HPDE6-E6E7 (cell line): Measurements from ENCODE around the gene PAX4.

Experiments used
- DNase-seq: peaks from one replicate; pipeline ENCODE4 v3.0.0; 2011; ENCODE audit warnings: missing footprints; ENCODE audit errors: extremely low spot score

Gene PAX4

DNA sequence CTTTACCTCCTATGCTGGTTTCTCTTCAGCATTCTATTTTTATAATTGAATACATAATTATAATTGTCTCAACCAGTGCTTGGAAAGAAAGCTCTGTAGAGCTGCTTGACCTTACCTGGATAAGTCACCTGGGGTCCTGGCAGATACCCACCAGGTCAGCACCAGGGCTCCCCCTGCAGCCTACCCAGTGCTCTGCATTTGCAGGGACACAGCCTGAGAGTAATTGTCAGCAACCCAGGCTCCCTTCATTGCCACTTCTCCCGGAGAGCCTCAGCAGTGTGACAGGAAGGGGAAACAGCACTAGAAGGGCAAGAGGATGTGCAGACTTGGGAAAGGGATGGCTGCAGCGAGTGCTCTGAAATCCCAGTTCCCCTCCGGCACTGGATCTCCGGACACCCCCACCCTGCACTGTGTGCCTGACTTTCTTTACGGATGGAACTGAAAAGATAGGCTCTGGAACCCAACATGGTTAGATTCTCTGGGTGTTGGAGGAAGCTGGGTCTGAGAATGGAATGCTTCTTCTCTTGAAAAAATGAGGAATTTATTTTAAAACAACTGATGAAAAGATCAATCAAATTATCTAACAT lies 11.4 kb upstream of the PAX4 start:
- DNase-seq, result peak; percentile 23

DNA sequence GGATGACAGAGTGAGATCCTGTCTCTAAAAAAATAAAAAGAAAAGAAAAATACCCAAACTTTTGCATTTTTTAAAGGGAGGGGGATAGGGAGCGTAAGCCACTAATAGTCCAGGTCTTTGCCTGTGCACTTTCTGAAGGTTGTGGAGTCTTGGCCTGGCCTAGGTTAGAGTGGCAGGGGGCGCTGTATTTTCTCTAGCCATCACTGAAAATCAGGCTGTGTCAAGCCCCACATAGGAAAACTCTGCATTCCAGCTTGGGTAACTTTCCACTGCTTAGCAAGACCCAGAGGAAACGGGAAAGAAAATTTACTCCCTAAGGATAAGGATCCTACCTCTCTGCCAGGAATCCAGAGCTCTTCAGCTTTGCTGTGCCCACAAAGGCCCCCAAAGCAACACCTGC lies 10.5 kb upstream of the PAX4 start:
- no peak for DNase-seq

DNA sequence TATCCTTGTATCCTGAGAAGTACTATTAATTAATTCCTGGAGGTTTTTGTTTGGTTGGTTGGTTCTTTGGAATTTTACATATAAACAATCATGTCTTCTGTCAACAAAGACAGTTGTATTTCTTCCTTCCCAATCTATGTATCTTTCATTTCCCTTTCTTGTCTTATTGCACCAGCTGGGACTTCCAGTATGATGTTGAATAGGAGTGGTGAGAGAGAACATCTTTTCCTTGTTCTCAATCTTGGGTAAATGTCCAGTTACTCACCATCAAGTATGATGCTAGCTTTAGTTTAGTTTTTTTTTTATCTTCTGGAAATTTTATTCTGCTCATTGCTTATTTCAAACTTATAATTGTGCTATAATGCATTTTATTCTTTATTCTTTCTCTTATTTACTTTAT lies 7.4 kb upstream of the PAX4 start:
- DNase-seq, result no peak

DNA sequence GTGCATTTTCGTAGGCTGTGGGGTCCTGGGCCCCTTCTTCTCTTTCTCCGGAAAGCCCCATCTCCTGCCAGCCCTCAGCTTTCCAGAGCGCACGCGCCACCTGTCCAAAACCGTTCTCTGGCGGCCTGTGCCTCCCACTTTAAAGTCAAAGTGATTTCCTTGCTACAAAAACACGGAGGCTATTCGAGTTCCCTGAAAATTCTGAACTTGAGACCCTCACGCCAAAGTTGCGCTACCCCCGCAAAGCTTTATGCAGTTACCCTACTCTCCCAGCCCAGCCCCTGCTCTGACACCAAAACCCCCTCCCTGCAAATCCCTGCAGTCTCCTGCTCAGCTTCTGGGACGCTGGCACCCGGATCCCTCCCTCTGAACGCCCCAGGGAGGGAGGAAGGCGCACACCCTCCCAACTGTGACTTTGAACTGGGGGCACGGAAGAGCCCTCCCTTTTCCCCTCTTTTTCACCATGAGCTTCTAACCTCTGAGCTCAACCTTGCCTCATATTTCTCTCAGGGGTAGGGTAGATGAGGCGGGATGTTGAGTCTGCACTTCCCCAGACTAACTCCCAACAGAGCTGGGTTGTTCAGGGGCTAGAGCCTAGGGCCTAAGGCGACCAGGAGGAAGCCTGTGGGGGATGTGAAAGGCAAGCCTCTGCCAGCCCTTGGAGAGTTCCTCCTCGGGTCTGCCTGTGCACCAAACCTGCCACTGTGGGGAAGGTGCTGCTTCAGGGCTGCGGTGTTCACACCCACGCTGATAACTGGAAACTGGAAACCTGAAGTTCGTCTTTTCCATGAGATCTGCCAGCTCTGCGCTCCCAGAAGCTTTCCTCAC lies 2.7 kb upstream of the PAX4 start:
- DNase-seq, result no peak

DNA sequence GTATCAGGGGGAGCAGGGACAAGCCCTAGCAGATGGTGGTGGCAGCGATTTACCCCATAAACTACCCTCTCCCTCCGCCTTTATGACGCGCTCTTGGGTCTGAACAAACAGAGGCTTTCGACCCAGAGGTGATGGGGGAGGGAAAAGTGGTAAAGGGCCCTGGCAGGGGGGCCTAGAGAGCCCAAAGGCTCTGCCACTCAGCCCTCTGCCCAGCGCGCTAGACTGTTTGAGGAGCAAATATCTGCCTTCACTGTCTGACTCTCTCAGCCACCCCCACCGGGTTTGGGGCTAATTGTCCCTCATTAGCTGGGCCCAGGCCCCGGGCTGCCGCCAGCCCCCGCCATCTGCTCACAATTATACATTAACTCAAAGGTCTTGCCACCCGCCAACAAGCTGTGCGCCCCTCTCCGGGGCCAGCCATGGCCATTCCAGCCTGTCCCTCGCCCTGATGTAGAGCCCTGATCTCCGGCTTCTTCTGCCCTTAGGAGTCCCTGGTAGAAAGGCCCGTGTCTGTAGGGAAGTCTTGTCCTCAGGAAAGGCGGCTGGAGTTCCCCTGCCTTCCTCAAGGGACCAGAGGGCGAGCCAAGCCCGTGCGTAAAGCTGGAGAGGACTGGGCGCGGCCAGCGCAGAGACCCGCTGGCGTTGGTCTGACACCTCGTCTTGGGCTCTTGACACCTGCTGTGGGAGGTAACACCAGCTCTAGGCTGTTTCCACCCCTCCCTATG lies 1.9 kb upstream of the PAX4 start:
- no peak for DNase-seq

DNA sequence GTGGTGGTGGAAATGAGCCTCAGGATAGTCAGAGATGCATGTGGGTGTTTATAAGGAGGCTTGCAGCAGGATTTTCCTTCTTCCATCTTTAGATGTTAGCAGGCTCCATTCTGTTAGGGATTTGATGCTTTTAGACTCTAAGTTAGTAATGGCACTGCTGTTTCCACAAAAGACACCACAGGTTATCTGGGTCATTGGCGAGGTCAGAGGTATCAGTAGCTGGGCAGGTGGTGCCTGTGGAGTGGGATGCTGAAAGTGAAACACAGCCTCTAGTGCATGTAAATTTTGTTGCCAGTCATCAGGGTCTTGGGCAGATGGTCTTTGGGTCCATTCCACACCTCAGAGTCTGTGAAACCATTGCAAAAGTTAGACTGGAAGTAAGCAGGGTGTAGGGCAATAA lies 833 bp upstream of the PAX4 start:
- DNase-seq, result no peak

DNA sequence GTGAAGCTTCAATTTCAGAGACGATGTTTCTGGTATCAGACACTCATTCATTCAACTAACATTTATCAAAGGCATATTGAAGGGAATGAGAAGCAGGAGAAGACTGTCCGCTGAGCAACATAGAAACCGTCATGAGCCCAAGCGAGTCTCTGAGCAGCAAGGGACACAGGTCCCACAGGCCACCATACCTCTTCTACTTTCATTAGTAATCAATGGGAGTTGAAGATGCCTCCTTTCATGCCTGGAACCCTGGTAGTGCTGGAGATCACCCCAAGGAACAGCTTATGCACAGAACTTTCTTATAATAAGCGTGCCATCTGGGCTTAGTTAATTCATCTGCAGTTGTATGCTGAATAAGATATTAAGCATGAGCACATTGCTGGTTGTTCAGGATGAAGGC lies 1.2 kb downstream of the PAX4 start:
- no peak for DNase-seq

DNA sequence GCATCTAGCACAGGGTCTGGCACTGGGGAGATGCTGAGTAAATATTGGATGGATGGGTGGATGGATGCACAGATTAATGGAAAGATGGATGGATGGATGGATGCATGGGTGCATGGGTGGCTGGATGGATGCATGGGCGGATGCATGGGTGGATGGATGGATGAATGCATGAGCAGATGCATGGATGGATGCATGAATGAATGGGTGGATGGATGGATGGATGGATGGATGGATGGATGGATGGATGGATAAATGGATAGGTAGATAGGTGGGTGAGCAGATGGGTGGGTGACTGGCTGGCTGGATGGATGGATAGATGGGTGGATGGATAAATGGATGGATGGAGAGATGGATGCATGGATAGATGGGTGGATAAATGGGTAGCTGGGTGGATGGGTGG lies 5.7 kb downstream of the PAX4 start:
- DNase-seq, result no peak

DNA sequence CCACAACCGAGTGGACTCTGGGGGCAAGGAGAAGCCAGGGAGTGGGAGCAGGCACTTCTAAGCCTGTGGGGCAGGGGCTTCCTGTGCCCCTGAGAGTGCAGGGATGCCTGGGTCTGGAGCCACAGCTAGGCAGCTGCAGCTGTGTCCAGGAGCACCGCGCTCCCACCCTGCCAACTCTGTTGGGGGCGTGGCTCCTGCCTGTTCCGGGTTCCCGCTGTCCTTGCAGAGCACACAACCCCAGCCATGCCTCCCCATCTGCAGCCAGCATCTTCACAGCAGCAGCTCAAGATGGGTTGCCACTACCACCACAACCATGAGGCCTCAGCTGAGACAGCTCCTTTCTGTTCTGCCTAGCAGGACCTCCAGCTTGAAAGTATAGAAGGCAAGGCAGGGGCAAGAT lies 8.6 kb downstream of the PAX4 start:
- DNase-seq, result no peak

DNA sequence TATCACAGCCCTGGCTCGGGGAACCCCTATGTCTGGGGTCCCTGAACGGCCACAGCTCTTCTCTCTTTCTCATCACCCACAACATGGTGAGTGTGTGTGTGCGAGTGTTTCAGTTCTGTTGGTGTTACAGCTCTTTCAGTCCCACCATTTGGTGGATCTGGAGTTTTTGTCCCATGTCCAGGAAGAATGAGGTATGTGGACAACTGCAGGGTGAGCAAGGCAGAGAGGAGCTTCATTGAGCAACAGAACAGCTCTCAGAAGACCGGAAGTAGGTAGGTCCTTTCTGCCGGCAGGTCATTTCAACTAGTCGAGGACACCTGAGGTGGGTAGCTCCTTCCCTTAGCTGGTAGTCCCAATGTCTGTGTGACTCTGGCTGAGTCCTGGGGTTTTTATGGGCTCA lies 9.5 kb downstream of the PAX4 start:
- DNase-seq, result no peak

DNA sequence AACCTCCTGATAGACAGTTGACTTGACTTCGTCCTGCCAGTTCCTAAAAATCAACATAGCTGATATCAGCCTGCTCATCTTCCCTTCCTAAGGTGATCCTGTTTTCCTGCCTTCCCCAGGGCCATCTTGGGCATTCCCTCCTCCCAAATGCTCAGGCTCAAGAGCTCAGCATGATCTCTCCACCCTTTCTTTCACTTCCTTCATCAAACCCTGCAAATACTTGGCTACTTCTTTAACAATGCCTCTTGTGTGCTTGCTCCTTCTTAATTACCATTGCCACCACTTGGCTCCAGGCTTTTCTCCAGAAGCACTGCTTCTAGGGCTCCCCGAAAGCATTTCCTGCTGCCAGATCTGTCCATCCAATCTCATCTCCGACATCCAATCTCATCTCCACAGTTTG lies 17.1 kb downstream of the PAX4 start:
- DNase-seq, result no peak

DNA sequence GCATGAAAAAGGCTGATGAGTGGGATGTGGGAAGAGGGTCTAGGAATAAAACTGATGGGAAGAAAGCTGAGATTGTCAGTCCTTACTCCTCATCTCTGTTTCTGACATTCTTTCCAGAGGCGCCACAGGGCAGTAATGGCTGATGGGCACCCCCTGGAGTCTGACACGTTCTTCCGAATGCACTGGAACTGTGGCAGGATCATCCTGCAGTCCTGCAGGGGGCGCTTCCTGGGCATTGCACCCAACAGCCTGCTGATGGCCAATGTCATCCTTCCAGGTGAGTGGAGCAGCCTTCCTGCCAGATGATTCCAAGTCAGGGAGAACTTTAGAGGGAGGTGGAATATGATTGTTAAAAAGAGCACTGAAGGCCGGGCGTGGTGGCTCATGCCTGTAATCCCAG lies 19.6 kb downstream of the PAX4 start:
- DNase-seq, result no peak

DNA sequence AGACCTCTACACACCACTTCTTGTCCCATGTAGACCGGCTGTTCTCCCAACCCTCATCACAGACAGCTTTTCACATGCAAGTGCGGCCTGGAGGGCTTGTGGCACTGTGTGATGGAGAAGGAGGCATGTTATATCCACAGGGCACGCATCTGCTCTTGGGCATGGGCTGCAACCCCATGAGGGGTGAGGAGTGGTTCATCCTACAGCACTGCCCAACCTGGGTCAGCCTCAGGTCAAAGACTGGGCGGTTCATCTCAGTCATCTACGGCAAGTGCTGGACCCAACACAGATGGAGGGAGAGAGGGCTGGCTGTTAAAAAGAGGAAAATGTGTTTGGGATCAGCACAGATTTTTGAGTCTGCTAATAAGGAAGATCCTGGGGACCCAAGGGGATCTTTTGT lies 22.2 kb downstream of the PAX4 start:
- no peak for DNase-seq

DNA sequence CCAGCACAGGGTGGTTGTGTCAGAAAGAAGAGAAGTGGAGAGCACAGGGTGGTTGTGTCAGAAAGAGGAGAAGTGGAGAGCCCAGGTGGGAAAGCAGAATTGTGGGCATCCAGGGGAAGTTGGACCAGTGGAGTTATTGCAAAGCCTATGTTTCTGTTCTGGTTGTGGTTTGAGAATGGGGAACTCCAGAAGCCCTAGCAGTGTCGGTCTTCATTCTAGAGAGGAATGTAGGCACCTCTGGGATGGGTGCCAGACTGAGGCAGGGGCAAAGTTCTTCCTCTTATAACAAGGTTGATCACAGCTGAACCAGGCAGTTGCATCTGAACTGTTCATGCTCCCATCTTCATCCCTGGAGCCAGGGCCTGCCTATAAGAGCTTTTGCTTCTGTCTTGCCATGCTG lies 23.5 kb downstream of the PAX4 start:
- DNase-seq, result no peak

DNA sequence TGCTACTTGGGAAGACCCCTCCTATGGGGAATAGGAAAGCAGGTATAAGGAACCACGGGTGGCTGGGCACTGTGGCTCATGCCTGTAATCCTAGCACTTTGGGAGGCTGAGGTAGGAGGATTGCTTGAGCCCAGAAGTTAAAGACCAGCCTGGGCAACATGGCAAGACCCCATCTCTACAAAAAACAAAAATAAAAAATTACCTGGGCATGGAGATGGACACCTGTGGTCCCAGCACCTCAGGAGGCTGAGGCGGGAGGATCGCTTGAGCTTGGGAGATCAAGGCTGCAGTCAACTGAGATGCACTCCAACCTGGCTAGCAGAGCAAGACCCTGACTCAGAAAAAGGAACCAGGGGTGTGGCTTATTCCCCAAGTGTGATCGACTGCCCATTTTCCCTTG lies 25.4 kb downstream of the PAX4 start:
- DNase-seq, result no peak

DNA sequence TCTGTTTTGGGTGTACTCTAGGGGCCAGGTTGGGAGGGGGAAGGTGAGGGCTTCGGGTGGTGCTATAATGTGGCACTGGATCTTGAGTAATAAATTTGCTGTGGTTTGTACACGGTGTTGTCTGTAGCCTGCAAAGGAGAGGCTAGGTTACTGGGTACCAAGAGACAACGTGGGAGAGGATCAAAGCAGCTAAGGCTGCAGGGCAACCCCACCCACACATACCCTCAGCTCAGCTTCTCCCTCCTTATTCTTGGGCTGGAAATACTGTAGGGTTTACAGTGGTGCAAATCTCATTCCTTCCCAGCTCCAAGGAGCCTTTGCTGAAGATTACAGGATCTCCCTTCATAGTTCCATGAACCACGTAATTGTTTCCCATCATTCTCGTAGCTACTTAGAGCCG lies 26.4 kb downstream of the PAX4 start:
- no peak for DNase-seq

DNA sequence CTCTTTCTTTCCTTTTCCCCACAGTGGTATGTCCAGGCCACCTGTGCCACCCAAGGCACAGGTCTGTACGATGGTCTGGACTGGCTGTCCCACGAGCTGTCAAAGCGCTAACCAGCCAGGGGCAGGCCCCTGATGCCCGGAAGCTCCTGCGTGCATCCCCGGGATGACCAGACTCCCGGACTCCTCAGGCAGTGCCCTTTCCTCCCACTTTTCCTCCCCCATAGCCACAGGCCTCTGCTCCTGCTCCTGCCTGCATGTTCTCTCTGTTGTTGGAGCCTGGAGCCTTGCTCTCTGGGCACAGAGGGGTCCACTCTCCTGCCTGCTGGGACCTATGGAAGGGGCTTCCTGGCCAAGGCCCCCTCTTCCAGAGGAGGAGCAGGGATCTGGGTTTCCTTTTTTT lies 26.8 kb downstream of the PAX4 start:
- no peak for DNase-seq

DNA sequence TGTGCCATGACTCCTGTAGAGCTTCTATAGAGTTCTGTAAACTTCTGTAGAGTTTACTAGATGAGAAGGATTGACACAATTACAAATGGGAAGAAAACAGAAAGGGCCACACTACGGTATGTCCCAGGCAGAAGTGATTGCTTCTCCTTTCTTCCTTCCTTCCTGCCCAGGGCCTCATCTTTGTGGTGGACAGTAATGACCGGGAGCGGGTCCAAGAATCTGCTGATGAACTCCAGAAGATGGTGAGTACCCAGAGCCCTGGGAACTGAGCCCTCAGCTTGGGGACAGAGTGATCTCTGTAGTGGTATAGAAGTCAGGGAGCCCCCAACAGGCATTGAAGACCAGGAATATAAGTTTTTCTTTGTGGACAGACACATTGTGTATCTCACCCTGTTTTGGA lies 28.0 kb downstream of the PAX4 start:
- DNase-seq, result no peak

DNA sequence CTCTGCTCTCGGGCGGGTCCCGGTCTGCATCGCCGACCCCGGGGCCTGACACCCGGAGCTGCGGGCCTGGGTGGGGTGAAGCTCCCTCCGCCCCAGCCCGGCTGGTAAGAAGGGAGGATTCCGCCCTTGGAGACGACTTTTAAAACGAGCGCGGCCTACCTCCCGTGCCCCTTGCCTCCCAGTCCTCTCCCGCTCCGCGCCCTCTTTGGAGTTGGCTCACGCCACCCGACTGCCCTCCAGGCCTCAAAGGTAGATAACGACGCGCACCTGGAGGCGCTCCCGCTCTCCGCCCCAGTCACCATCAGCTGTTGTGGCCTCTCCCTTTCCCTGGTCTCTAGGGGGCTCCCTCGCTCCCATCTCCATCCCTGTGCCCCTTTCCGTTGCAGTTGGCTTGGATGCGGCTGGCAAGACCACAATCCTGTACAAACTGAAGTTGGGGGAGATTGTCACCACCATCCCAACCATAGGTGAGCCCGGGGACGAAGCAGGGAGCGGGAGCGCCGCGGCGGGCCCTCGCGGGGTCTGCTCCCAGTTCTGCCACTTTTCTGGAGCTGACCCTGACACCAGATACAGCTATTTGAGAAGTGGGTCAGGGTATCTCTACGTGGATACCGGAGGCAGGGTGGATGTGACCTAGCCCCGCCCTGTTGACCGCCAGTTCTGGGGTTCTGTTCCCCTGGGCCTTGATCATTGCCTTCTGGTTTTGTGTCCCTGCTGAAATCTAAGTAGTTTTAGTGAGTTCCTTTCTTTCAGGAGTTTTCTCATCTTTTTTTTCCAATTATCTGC lies 29.1 kb downstream of the PAX4 start:
- peak; percentile 45 for DNase-seq

DNA sequence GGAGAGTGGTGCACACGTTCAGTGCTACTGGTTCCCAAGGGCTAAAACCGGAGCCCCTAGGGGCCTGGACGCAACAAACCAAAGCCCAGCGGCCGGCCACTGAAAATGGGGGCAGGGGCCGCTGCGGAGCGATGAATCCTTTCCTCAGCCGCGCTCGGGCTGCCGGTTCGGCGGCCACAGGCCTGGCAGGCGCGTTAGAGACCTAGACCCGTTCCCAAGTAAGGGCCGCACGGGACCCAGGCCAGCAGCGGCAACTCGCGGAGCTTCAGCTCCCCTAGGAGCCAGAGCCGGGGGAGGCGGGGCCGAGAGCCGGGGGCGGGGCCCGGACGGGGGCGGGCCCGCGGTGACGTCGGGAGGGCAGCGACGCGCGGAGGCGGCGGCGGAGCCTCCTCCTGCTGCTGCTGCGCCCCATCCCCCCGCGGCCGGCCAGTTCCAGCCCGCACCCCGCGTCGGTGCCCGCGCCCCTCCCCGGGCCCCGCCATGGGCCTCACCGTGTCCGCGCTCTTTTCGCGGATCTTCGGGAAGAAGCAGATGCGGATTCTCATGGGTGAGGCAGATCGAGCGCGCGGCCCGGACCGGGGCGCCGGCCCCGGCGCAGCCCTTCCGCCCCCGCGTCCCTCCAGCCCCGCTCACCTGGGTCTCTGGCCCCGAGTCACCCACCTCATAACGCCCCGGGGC lies 29.8 kb downstream of the PAX4 start, which contains the start of gene ARF5:
TSS of gene ARF5 (plus strand) at position 393 of the 678 bp plus-strand sequence. CDS start at position 481, 88 bp downstream.
- DNase-seq, result peak; percentile 85

DNA sequence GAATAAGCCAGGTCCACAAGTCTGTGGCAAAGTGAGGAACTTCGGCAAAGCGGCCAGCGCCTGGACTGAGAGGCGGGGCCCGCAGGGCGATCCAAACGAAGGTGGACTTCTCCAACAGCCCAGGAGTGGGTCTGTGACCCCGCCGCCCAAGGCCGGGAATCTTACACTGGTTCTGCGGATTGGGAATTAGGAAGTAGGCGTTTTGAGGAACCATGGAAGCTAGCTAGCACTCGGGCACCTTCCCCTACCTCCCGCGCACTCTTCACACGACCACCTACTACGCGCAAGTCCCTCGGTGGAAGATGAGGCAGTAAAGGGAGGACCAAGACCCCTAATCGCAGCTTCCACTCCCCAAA lies 30.3 kb downstream of the PAX4 start:
- no peak for DNase-seq

DNA sequence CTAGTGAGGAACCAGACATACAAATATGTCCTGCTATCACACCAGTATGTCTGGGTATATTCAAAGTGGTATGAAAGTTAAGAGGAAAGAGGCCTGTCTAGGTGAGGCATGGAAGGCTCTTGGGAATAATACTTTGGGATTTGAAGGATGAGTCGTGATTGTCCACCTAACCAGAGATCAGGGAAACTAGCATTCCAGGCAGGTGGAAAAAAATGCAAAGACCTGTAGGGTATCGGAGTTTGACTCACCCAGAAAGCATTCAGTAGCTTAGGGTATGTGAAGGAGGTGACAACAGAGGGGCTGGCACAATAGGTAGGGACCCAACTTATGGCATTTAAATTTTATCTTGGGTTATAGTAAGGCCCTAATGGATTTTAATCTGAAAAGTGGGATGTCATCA lies 31.6 kb downstream of the PAX4 start:
- no peak for DNase-seq
